DOHH2 (cell line): ENCODE measurements around the gene MAST1.
"Not testable (repeated sequence)": the region's sequence is repeated elsewhere in the genome, so short reads cannot be mapped to it uniquely, and the experiment has no call there.

ENCODE experiments used
- EZH2phosphoT487 ChIP-seq: fragments of 200-600 bp; sonication (generic); IDR thresholded peaks from 2 replicates; pipeline ENCODE4 v1.6.1; 2017; ENCODE audit warnings: borderline replicate concordance, mild to moderate bottlenecking, antibody characterized with exemption, low read length, moderate library complexity, mixed read lengths
- TF ChIP-seq, protein P1 (sequence below): fragments of 200-600 bp; sonication (generic); IDR thresholded peaks from one replicate; pipeline ENCODE4 v1.5.1; 2014; ENCODE audit warnings: antibody characterized with exemption, mild to moderate bottlenecking, low read depth, low read length; ENCODE audit not compliant: poor library complexity, severe bottlenecking

DNA sequence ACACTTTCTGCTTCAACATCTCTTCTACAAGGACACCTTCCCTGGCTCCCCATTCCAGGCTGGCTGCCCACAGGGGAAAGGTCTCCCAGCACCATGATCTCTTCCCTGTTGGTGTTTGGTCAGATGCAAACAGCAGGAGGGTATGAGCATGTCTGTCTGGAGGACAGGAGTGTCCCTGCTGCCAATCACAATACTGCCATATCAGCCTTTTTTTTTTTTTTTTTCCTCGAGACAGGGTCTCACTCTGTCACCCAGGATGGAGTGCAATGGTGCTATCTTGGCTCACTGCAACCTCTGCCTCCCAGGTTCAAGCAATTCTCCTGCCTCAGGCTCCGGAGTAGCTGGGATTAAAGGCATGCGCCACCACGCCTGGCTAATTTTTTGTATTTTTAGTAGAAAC is 77.5 kb downstream of the MAST1 start:
- TF ChIP-seq, protein P1, sequence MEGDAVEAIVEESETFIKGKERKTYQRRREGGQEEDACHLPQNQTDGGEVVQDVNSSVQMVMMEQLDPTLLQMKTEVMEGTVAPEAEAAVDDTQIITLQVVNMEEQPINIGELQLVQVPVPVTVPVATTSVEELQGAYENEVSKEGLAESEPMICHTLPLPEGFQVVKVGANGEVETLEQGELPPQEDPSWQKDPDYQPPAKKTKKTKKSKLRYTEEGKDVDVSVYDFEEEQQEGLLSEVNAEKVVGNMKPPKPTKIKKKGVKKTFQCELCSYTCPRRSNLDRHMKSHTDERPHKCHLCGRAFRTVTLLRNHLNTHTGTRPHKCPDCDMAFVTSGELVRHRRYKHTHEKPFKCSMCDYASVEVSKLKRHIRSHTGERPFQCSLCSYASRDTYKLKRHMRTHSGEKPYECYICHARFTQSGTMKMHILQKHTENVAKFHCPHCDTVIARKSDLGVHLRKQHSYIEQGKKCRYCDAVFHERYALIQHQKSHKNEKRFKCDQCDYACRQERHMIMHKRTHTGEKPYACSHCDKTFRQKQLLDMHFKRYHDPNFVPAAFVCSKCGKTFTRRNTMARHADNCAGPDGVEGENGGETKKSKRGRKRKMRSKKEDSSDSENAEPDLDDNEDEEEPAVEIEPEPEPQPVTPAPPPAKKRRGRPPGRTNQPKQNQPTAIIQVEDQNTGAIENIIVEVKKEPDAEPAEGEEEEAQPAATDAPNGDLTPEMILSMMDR = not testable (repeated sequence)
- TF ChIP-seq EZH2phosphoT487 = not testable (repeated sequence)
